ENCODE data around the gene SGCA.

The SGCA gene

GRCh38 chr17:50207315-50207714 lies 41.5 kb downstream of the SGCA start:
- no peak for DNase-seq (ENCODE audit: low read depth in 3 of 3, low spot score in 1 of 3)

- DNase-seq (ENCODE audit: low read depth in 3 of 3, low spot score in 1 of 3) = no peak
Observed at GRCh38 chr17:50207792-50208567, 42.2 kb downstream of the SGCA start.

- DNase-seq (ENCODE audit: low read depth in 3 of 3, low spot score in 1 of 3) = no peak
Observed at GRCh38 chr17:50208611-50209061, 42.8 kb downstream of the SGCA start.

GRCh38 chr17:50209133-50209471 lies 43.3 kb downstream of the SGCA start:
- DNase-seq (ENCODE audit: low read depth in 3 of 3, low spot score in 1 of 3) = no peak

GRCh38 chr17:50209472-50210239 lies 43.9 kb downstream of the SGCA start:
- no peak for DNase-seq (ENCODE audit: low read depth in 3 of 3, low spot score in 1 of 3)

GRCh38 chr17:50210240-50211225 lies 44.7 kb downstream of the SGCA start:
- no peak for DNase-seq (ENCODE audit: low read depth in 3 of 3, low spot score in 1 of 3)

GRCh38 chr17:50211249-50212120 lies 45.7 kb downstream of the SGCA start:
- no peak for DNase-seq (ENCODE audit: low read depth in 3 of 3, low spot score in 1 of 3)

- DNase-seq (ENCODE audit: low read depth in 3 of 3, low spot score in 1 of 3) = no peak
Observed at GRCh38 chr17:50212121-50212843, 46.5 kb downstream of the SGCA start.

- DNase-seq (ENCODE audit: low read depth in 3 of 3, low spot score in 1 of 3) = no peak
Observed at GRCh38 chr17:50213026-50214022, 47.5 kb downstream of the SGCA start.

GRCh38 chr17:50214976-50215760 lies 49.4 kb downstream of the SGCA start:
- DNase-seq (ENCODE audit: low read depth in 3 of 3, low spot score in 1 of 3) = no peak

GRCh38 chr17:50217591-50217990 lies 51.8 kb downstream of the SGCA start:
- no peak for DNase-seq (ENCODE audit: low read depth in 3 of 3, low spot score in 1 of 3)

GRCh38 chr17:50218071-50218759 lies 52.4 kb downstream of the SGCA start:
- DNase-seq (ENCODE audit: low read depth in 3 of 3, low spot score in 1 of 3) = no peak

- no peak for DNase-seq (ENCODE audit: low read depth in 3 of 3, low spot score in 1 of 3)
Observed at GRCh38 chr17:50218771-50219315, 53.0 kb downstream of the SGCA start.

GRCh38 chr17:50219342-50219741 lies 53.5 kb downstream of the SGCA start:
- DNase-seq (ENCODE audit: low read depth in 3 of 3, low spot score in 1 of 3) = no peak

GRCh38 chr17:50219939-50220465 lies 54.2 kb downstream of the SGCA start:
- DNase-seq (ENCODE audit: low read depth in 3 of 3, low spot score in 1 of 3) = no peak

GRCh38 chr17:50220811-50221210 lies 55.0 kb downstream of the SGCA start:
- DNase-seq (ENCODE audit: low read depth in 3 of 3, low spot score in 1 of 3) = no peak
